Measurements from ENCODE around the gene GBGT1.
"Not testable (repeated sequence)": the region's sequence is repeated elsewhere in the genome, so short reads cannot be mapped to it uniquely, and the experiment has no call there.

GBGT1 gene

GRCh38 chr9:133163504-133164172, at the start of gene GBGT1:
Gene GBGT1 (minus strand): TSS chr9:133163914. CDS start chr9:133162412, 1,502 bp downstream.
- peak; percentile 65 for DNase-seq

- no peak for DNase-seq
Observed at GRCh38 chr9:133210609-133211008, 46.9 kb upstream of the GBGT1 start.

GRCh38 chr9:133210202-133210532, 46.5 kb upstream of the GBGT1 start:
- no peak for DNase-seq

DNA sequence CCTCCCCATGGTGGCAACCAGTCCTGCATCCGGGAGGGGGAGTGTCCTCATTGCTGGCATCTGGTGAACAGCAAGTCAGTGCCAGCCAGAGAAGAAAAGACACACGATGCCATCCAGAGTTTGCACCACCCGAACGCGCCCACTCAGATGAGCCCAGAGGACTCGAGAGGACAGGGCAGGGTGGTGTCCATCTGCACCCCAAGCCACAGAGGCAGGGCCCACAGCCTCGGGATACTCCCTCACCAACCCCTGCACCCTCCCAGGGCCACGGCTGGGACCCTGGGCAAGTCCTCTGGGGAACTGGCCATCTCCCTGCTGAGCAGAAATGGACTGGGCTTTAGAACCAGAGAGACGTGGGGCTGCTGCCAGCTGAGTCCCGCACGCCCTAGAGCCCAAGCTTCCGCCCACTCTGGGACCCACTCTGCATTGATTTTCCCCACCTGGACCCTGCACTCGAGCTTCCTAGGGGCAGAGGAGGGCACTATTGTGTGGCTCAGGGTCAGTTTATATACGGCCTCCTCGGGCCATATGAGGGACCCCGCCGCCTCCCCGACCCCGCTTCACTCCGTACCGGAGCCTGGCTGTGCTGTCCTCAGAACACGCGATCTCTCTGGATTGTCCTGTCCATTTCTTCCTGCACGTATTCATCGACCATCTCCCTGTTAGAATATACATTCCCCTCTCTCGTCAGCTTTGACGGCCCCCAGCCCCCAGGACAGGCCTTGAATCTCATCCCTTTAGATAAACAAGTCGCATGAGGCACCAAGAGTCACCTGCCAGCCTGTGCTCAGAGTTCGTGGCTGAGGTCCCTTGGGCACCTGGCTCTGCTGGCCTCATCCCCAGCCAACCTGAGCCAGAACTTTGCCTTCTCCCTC, 45.9 kb upstream of the GBGT1 start:
- DNase-seq: not testable (repeated sequence)

DNA sequence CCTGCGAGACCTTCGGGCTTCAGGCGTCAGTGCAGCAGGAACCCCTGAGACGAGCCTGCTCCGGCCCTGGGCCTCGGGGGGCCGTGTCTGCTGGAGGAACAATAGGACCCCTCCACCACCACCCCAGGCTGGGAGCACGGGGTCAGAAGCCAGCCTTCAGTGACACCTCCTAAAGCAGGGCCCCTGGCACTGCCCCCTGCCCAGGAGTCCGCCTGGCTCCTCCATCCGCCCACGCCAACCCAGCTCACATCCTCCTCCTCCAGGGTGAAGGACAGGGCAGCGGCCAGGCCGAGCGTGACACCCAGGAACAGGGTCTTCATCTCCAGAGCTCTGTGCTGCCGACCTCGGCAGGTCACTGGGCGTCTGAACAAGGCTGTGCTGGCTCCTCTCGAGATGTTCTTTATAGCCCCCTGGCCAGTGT, 45.2 kb upstream of the GBGT1 start, which contains the start of gene OBP2B:
Gene OBP2B (minus strand): TSS at position 371 of the 421 bp plus-strand sequence. CDS start 51 bp downstream, at position 320.
- DNase-seq: not testable (repeated sequence)

DNA sequence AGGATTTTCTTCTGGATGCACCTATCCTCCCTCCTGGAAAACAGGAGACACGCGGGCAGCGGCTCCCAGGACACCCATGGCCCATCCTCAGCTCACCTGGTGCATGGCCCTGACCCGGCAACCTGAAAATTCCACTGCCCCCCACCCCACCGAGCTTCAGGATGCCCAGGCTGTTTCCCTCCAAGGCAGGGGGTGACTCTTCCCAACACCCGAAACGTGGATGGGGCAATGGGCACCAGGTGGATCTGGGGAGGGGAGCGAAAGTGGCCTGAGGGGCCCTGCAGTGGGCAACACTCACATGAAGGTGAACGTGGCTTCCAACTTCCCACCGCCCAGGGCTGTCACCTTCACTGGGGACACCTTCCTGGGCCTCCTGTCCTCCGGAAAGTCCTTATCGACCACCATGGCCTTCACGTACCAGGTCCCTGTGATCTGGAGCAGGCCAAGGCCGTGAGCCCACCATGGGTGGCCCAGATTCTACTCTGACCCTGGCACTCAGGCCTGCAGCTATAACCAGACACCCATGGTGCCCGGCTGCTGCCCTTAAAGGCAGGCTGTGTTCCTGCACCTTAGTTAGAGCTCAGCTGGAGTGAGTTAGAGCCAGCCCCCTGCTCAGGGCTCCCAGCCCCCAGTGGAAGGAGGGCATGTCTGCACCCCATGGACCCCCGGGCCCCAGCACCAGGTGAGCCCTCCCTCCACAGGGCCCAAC, 44.6 kb upstream of the GBGT1 start:
- DNase-seq: not testable (repeated sequence)

DNA sequence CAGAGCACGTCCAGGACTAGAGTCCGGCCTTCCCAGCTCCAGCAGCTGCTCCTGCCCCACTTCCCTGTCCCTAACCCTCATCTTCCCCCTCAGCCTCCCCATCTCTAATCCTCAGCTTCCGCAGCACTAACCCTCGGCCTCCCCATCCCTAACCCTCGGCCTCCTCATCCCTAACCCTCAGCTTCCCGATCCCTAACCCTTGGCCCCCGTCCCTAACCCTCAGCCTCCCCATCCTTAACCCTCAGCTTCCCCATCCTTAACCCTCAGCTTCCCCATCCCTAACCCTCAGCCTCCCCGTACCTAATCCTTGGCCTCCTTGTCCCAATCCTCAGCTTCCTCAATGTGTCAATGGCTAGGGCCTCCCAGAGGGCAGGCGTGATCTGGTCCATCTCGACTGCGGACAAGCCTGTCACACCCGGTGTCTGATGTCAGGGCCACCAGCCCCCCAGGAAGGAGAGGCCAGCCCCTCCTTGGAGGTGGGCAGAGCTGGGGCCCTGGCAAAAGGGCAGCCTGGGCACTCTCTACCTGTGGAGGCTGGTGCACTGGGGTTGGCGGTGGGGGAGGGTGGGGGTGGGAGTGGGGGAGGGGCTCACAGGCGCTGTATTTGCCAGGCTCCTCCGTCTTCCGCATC, 43.9 kb upstream of the GBGT1 start:
- no peak for DNase-seq

- no peak for DNase-seq
Observed at GRCh38 chr9:133207021-133207531, 43.4 kb upstream of the GBGT1 start.

DNA sequence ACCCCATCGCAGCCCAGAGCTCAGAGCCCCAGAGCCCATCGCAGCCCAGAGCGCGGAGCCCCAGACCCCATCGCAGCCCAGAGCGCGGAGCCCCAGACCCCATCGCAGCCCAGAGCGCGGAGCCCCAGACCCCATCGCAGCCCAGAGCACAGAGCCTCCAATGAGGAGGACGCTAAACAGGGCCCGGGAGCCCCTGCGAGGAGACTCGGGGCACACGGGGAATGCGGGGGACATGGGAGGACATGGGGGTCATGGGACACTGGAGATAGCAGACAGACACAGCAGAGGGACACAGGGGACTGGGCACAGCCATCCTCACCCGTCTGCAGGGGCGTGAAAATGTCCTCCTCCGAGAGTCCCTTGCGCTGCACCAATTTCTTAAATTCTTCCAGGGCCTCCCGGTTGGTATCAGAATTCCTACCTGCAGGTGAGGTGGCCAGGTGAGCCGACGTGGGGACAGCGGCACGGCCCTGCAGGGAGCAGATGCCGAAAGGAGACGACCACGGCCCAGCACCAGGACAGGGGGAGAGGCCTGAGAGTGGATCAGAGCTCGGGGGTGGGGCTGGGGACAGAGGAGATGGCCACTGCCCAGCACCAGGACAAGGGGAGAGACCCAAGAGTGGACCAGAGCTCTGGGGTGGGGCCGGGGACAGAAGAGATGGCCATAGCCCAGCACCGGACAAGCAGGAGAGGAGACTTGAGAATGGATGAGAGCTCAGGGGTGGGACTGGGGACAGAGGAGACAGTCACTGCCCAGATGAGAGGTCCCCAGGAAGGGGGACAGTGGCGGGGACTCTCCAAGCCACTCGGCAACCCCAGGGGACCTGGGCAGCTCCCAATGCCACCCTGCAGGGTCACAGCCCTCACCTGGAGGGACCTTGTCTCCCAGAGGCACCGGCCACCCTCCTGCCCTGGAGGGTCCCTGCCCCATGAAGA, 42.5 kb upstream of the GBGT1 start:
- DNase-seq: no peak

GRCh38 chr9:133205481-133205887, 41.8 kb upstream of the GBGT1 start:
- DNase-seq: not testable (repeated sequence)

GRCh38 chr9:133204993-133205336, 41.3 kb upstream of the GBGT1 start:
- DNase-seq: no peak

GRCh38 chr9:133204335-133204992, 40.8 kb upstream of the GBGT1 start:
- no peak for DNase-seq

DNA sequence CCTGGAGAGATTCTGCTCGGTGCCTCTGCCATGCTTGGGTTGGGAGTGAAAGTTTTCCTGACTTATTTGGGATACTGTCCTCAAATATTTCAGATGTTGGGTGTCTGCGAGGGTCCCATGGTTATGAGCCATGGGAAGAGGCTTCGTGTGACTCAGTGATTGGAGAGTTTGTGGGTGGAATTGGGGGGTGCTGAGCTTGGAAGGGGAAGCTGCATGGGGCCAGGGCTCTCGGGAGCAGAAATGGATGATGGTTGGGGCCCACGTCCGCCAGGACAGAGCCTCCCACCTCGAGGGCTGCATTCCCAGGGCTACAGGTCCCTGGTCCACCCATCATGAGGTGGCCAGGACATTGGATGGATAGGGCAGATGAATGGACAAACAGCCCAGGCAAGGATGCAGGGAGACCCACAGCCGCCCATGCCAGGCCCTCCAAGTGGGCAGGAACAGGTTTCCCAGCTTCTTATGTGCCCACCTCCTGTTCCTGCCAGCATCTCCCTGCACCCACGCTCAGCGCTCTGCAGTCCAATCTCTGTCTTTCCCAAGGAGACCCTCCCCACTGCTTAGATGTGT, 39.9 kb upstream of the GBGT1 start:
- no peak for DNase-seq

DNA sequence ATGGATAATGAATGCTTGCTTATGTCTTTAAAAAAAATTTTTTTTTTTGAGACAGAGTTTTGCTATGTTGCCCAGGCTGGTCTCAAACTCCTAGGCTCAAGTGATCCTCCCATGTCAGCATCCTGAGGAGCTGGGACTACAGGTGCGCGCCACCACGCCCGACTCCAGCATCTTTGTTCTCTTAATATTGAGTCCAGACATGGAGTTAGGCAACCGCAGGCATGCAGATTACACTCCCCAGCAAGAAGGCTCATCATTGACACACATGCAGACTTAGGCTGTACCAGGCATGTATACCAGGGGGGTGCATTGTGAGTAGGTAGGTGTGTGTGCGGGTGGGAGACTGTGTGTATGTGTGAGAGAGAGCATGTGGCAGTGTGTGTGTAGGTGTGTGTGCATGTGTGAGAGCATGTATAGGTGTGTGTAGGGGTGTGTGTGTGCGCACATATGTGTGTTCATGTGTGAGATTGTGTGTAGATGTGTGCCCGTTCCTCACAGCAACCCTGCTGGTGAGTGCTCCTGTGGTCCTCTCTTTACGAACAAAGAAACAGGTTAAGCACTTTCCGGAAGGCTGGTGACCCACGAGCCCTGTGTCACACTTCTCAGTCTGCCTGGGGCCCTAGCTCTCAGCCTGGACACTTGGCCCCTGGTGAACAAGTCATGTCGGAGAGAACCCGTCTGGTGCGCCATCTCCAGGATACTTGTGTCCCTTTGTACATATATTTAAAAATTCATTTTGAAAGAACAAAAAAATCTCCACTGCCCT, 39.2 kb upstream of the GBGT1 start:
- no peak for DNase-seq

GRCh38 chr9:133202145-133202513, 38.4 kb upstream of the GBGT1 start:
- no peak for DNase-seq

GRCh38 chr9:133201424-133202144, 37.9 kb upstream of the GBGT1 start:
- no peak for DNase-seq

- no peak for DNase-seq
Observed at GRCh38 chr9:133200631-133201030, 36.9 kb upstream of the GBGT1 start.

- peak; percentile 32 for DNase-seq
Observed at GRCh38 chr9:133199648-133200321, 36.1 kb upstream of the GBGT1 start.

- no peak for DNase-seq
Observed at GRCh38 chr9:133195029-133195428, 31.3 kb upstream of the GBGT1 start.
